Heart left ventricle (tissue), 16 donors: ENCODE results near the gene ATP6V0E2. TPM values are rescaled to one million over a fixed set of nuclear protein-coding genes. Genes with fewer than 3 reads are reported as not detected.

Experiments
- ATAC-seq, 4 donors: fragments of 200-7000 bp; cut with Tn5 transposase; one replicate each; pipeline ENCODE4 v1.9.1; 2020 to 2022; ENCODE audit warnings: moderate library complexity in 4 of 4, mild to moderate bottlenecking in 3 of 4, moderate number of reproducible peaks in 1 of 4
- DNase-seq, 5 donors: peaks; one replicate each; pipeline ENCODE4 v3.0.0-alpha.2; 2020
- H3K27ac ChIP-seq, 12 donors: fragments of 200-600 bp; sonication (generic) in 4 of 12; one replicate each; pipeline versions ENCODE4 v1.5.0 to v1.8.0; 2016 to 2022; ENCODE audit warnings: mild to moderate bottlenecking in 2 of 12
- H3K27me3 ChIP-seq, 9 donors: fragments of 200-600 bp; sonication (generic) in 2 of 9; one replicate each; pipeline versions ENCODE4 v1.5.1 to v1.8.0; 2016 to 2022; ENCODE audit warnings: mild to moderate bottlenecking in 3 of 9
- H3K36me3 ChIP-seq, 9 donors: fragments of 200-600 bp; sonication (generic) in 2 of 9; one replicate each; pipeline versions ENCODE4 v1.5.0 to v1.8.0; 2018 to 2022; ENCODE audit warnings: mild to moderate bottlenecking in 2 of 9
- H3K4me1 ChIP-seq, 12 donors: fragments of 200-600 bp; sonication (generic) in 4 of 12; one replicate each; pipeline versions ENCODE4 v1.5.0 to v1.8.0; 2016 to 2022; ENCODE audit warnings: mild to moderate bottlenecking in 3 of 12
- H3K4me3 ChIP-seq, 12 donors: fragments of 200-600 bp; sonication (generic) in 4 of 12; one replicate each; pipeline versions ENCODE4 v1.5.0 to v1.8.0; 2017 to 2022; ENCODE audit warnings: mild to moderate bottlenecking in 9 of 12, moderate library complexity in 4 of 12
- H3K9me3 ChIP-seq, 12 donors: fragments of 200-600 bp; sonication (generic) in 4 of 12; one replicate each; pipeline versions ENCODE4 v1.5.0 to v1.8.0; 2016 to 2022; ENCODE audit warnings: mild to moderate bottlenecking in 1 of 12
- POLR2A ChIP-seq, 2 donors: fragments of 450-650 bp; IDR thresholded peaks; one replicate each; pipeline ENCODE4 v1.6.1; 2017; ENCODE audit warnings: antibody characterized with exemption in 2 of 2, mild to moderate bottlenecking in 2 of 2, moderate library complexity in 2 of 2
- WGBS, 4 donors: extraction: QIAGEN DNeasy Blood & Tissue Kit in 2 of 4; methylation state at CpG; one replicate each; pipeline versions ENCODE4 v1.1.5 to v1.1.7; 2013 to 2018; 5-methylcytosine and 5-hydroxymethylcytosine counted together
- intact Hi-C, 10 donors: fragments of 100-400 bp; cut with DNase I; formaldehyde crosslinking; loops; one replicate each; pipeline versions ENCODE4 v1.11.1 to v1.14.2; 2022
- polyA plus RNA-seq, 2 donors: library from polyadenylated mRNA; stranded (reverse); fragments of 200-250 nt; gene quantifications; one replicate each; pipeline ENCODE4 v1.2.3, GENCODE V29; 2013
- total RNA-seq, 9 donors: library from RNA; depleted of rRNA in 2 of 9; stranded (reverse); fragments of >200 nt in 2 of 9; fragmentation: NEBNext Ultra II Directional in 3 of 9; extraction: Animal tissue kit (Norgen Biotek cat#: 25700) in 3 of 9; gene quantifications; one replicate each; pipeline versions ENCODE4 v1.1.0 to v1.2.4, GENCODE V29; 2016 to 2023
- TF ChIP-seq, protein P1 (sequence below), 12 donors: fragments of 200-600 bp; sonication (generic) in 4 of 12; IDR thresholded peaks; one replicate each; pipeline versions ENCODE4 v1.5.0 to v1.8.0; 2018 to 2022; ENCODE audit warnings: antibody characterized with exemption in 12 of 12, mild to moderate bottlenecking in 5 of 12
- donor health status: ischemic (EF 13 %, LVEDD 7.1; RV severe dilation, severe dysfunction).
- donor health status: healthy with polysubstance abuse.
- donor health status: DM: no; HTN: yes; CAD: no.
- donor health status: DM: no; HTN: no; CAD: no.
- donor health status: ischemic (EF 25% LVEDD 6.9; RV normal size, moderate dysfunction).
- donor health status: ischemic (EF 25% LVEDD 5.7; RV mildly dilated, moderate dysfunction).
- donor health status: healthy.
- donor health status: DM: yes; HTN: yes; CAD: no.
- donor health status: ischemic (EF 35%, LVEDD 5.7; RV mildly dilated, moderate dysfunction).
- donor health status: nonischemic (EF 11% LVEDD 7.7; RV severe dilation, severe dysfunction).
- donor health status: DM: yes; HTN: yes; CAD: no.
- donor health status: PGD.
- donor health status: ischemic (EF 29% LVEDD 5.4; RV normal size, mild dysfunction).
- donor health status: nonischemic (EF 23%, LVEDD 6.1; RV moderate dilation, normal function).

Gene ATP6V0E2
- total and polyA plus RNA-seq, 11 donors = 39.0 to 137 (median 92.2) TPM

DNA sequence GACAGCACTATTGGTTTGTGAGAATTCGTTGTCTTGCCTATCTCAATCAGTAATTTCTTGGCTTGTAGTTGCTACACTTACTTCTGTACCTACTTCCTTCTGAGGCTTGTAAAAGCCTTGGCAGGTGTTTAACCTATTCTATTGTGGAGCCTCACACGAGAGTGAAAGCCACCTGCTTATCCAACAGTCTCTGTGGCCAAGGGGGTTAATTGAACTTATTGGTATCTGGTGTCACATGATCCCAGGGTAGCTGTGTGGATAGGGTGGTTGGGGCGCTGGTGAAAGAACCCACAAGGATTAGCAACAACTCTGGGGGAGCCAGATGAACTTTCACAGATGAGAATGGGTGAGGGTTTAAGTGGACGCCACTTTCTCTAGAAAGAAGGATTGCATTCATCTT, 13.9 kb upstream of the ATP6V0E2 start:
- intact Hi-C loops = no loop called here
- no peaks in the 10 kb centered on the region for H3K27me3 ChIP-seq
- H3K9me3 ChIP-seq = no peaks in the 10 kb centered on the region
- H3K4me1 ChIP-seq = peaks cover 0 to 15% (median 6%) of the 10 kb centered on the region in 12 donors
- no peak overlapping the region for H3K4me3 ChIP-seq
- no peak overlapping the region for H3K27ac ChIP-seq
- no peak for TF ChIP-seq POLR2A (IDR thresholded peaks at IDR 0.05)
- TF ChIP-seq, protein P1, sequence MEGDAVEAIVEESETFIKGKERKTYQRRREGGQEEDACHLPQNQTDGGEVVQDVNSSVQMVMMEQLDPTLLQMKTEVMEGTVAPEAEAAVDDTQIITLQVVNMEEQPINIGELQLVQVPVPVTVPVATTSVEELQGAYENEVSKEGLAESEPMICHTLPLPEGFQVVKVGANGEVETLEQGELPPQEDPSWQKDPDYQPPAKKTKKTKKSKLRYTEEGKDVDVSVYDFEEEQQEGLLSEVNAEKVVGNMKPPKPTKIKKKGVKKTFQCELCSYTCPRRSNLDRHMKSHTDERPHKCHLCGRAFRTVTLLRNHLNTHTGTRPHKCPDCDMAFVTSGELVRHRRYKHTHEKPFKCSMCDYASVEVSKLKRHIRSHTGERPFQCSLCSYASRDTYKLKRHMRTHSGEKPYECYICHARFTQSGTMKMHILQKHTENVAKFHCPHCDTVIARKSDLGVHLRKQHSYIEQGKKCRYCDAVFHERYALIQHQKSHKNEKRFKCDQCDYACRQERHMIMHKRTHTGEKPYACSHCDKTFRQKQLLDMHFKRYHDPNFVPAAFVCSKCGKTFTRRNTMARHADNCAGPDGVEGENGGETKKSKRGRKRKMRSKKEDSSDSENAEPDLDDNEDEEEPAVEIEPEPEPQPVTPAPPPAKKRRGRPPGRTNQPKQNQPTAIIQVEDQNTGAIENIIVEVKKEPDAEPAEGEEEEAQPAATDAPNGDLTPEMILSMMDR (IDR thresholded peaks at IDR 0.05) = no peak
- ATAC-seq (no peak), DNase-seq (no peak)
- H3K36me3 ChIP-seq = peaks cover 0 to 65% (median 54%) of the 10 kb centered on the region in 9 donors
- 92 to 96% (median 94%) methylated on average over 4 of the region's 4 CpGs for WGBS, 4 donors

DNA sequence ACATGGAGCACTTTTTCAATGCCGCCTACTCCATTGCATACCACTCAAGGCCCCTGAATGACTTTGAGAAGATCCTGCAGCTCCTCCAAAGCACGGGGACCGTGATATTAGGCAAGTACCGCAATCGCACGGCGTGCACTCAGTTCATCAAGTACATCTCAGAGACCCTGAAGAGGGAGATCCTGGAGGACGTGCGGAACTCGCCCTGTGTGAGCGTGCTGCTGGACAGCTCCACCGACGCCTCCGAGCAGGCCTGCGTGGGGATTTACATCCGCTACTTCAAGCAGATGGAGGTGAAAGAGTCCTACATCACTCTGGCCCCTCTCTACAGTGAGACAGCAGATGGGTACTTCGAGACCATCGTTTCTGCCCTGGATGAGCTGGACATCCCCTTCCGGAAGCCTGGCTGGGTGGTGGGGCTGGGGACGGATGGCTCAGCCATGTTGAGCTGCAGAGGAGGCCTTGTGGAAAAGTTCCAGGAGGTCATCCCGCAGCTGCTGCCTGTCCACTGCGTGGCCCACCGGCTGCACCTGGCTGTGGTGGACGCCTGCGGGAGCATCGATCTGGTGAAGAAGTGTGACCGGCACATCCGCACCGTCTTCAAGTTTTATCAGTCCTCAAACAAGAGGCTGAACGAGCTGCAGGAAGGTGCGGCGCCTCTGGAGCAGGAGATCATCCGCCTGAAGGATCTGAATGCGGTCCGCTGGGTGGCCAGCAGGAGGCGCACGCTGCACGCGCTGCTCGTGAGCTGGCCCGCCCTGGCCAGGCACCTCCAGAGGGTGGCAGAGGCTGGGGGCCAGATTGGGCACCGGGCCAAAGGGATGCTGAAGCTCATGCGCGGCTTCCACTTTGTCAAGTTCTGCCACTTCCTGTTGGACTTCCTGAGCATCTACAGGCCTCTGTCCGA, 12.7 kb upstream of the ATP6V0E2 start:
- no peak for DNase-seq
- no peak for TF ChIP-seq POLR2A (IDR thresholded peaks at IDR 0.05)
- TF ChIP-seq, protein P1 (IDR thresholded peaks at IDR 0.05) = peak in 9 of 12 donors; percentile 14 to 43 (median 25)
- 80 to 89% (median 83%) methylated on average over 30 to 45 of the region's 45 CpGs for WGBS, 4 donors
- Histone ChIP-seq H3K4me3 (no peak overlapping the region), H3K27ac (no peak overlapping the region), H3K36me3 (peaks cover 0 to 75% (median 60%) of the 10 kb centered on the region in 9 donors), H3K4me1 (peaks cover 0 to 19% (median under 1%) of the 10 kb centered on the region in 12 donors), H3K9me3 (no peaks in the 10 kb centered on the region), H3K27me3 (no peaks in the 10 kb centered on the region)
- ATAC-seq = no peak
- intact Hi-C loops = no loop called here

DNA sequence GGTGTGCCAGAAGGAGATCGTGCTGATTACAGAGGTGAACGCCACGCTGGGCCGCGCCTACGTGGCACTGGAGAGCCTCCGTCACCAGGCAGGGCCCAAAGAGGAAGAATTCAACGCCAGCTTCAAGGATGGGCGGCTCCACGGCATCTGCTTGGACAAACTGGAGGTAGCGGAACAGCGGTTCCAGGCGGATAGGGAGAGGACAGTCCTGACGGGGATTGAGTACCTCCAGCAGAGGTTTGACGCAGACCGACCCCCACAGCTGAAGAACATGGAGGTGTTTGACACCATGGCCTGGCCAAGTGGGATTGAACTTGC, 12.1 kb upstream of the ATP6V0E2 start:
- no peak overlapping the region for H3K4me3 ChIP-seq
- H3K4me1 ChIP-seq = peaks cover 0 to 22% (median 0%) of the 10 kb centered on the region in 12 donors
- H3K9me3 ChIP-seq = no peaks in the 10 kb centered on the region
- TF ChIP-seq, protein P1 (IDR thresholded peaks at IDR 0.05) = no peak
- TF ChIP-seq POLR2A (IDR thresholded peaks at IDR 0.05) = no peak
- intact Hi-C loops = no loop called here
- peaks cover 0 to 80% (median 60%) of the 10 kb centered on the region in 9 donors for H3K36me3 ChIP-seq
- H3K27me3 ChIP-seq = no peaks in the 10 kb centered on the region
- 95 to 98% (median 96%) methylated on average over 16 of the region's 16 CpGs for WGBS, 4 donors
- no peak for ATAC-seq
- no peak for DNase-seq
- no peak overlapping the region for H3K27ac ChIP-seq

DNA sequence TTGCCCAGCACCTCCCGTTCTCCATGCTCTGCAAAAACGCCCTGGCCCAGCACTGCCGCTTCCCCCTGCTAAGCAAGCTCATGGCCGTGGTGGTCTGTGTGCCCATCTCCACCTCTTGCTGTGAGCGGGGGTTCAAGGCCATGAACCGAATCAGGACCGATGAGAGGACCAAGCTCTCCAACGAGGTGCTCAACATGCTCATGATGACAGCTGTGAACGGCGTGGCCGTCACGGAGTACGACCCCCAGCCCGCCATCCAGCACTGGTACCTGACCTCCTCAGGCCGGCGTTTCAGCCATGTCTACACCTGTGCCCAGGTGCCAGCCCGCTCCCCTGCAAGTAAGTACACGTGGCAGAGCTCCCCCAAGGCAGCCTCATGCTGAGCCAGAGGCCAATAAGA, 11.6 kb upstream of the ATP6V0E2 start:
- H3K4me3 ChIP-seq = no peak overlapping the region
- peaks cover 0 to 82% (median 60%) of the 10 kb centered on the region in 9 donors for H3K36me3 ChIP-seq
- H3K4me1 ChIP-seq = peaks cover 0 to 26% (median 2%) of the 10 kb centered on the region in 12 donors
- 89 to 97% (median 95%) methylated on average over 16 to 18 of the region's 18 CpGs for WGBS, 4 donors
- DNase-seq (no peak), ATAC-seq (no peak)
- H3K27ac ChIP-seq = no peak overlapping the region
- TF ChIP-seq, protein P1 (IDR thresholded peaks at IDR 0.05) = no peak
- TF ChIP-seq POLR2A (IDR thresholded peaks at IDR 0.05) = no peak
- intact Hi-C loops = no loop called here
- H3K9me3 ChIP-seq = no peaks in the 10 kb centered on the region
- H3K27me3 ChIP-seq = no peaks in the 10 kb centered on the region
